DMS153 treated with DMSO at 0.1 percent for 48 hours (cell line): Measurements from ENCODE around the gene MAP3K10.
A peak's percentile ranks its signal among the peaks of the same experiment; 100 is the strongest.
"Not testable (repeated sequence)": the region's sequence is repeated elsewhere in the genome, so short reads cannot be mapped to it uniquely, and the experiment has no call there.

Experiments
- DNase-seq: peaks from one replicate; lab custom pipeline; 2025; ENCODE audit not compliant: unreplicated experiment; lab: John Stamatoyannopoulos, UW

The MAP3K10 gene

GRCh38 chr19:40216777-40217026 lies 25.5 kb downstream of the MAP3K10 start:
- DNase-seq, result no peak

GRCh38 chr19:40217027-40217810 lies 26.0 kb downstream of the MAP3K10 start:
- peak; percentile 76 for DNase-seq

DNA sequence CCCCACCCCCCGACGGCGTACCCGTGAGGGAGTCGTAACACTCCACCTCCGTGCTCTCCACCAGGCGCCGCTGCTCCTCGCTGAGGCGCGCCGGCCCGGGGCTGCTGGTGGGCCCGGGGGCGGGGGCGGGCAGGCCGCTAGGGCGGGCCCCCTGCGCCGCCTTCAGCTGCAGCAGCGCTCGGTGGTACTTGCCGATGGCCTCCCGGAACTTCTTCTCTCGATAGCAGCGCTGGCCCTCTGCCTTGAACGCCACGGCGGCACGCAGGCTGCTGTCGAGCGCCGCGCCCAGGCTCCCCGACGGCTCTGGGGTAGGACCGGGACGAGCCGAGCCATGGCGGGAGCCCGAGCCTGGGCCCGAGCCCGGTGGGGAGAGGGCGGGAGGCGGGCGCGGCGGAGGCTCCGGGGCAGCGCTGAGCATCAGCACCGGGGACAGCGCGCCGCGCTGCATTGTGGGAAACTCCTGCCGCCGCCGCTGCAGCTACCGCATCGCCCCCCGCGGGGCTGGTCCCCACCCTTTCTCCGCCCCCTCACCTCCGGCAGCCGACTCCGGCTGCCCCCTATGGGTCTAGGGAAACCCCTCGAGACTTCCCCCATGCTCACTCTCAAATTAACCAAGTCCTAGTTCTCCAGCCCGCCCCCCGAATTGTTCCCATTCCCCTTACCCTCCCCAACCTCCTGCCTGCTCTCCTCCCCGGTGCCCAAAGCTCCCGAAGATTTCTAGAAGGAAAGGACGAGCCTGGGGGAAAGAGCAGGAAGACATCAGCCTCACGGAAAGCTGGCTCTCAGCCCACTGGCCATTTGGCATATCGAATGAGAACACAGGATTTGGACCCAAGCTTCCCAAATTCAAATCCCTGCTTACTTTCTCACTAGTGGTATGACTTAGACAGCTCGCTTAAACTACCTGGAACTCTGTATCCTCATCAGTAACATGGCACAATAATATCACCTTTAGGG lies 27.0 kb downstream of the MAP3K10 start, which contains the start of gene TTC9B:
Gene TTC9B, minus strand, starts transcription at position 451 of the 957 bp plus-strand sequence. Its CDS starts 3 bp downstream, at position 448.
- DNase-seq, result no peak

DNA sequence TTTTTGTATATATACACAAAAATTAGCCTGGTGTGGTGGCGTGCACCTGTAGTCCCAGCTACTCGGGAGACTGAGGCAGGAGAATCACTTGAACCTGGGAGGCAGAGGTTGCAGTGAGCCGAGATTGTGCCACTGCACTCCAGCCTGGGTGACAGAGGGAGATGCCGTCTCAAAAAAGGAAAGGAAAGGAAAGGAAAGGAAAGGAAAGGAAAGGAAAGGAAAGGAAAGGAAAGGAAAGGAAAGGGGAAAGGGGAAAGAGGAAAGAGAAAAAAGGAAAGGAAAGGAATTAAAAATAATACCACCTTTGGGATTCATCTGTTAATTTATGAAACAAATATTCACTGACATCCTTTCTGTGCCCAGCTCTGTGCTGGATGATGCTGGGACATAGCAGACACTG lies 27.8 kb downstream of the MAP3K10 start:
- not testable (repeated sequence) for DNase-seq

DNA sequence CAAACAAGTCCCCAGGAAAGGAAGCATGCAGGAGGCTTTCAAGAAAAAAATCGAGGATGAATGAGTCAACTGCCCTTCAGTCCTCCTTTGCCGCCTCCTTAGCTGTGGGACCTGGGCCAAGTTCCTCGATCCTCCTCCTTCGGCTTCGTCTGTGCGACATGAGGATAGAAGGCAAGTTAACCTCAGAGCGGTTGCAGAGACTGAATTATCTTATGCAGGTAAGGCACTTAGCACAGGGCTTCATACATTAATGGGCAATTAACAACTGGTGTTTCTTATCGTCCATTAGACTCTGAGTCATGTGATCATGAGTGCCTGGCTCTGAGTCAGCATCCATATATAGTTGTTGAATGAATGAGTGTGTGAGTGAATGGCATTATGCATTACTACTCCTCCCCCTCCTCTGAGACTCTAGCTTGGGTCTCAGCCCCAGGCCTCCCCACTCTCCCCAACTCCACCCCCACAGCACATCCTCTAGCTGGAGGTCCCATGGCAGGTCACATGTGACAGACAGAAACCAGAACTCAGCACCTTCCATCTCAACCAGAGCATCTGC lies 28.6 kb downstream of the MAP3K10 start:
- DNase-seq, result no peak

DNA sequence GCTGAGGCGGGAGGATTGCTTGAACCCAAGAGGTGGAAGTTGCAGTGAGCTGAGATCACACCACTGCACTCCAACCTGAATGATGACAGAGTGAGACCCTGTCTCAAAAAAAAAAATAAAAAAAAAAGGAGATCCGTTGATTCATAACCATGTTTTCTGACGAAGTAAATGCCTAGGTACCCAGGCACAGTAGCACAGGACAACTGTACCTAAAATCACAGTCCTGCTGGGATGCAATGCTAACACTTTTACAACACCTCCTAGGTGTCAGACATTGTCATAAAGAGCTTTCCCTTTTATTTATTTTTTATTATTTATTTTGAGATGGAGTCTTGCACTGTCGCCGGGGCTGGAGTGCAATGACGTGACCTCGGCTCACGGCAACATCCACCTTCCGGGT lies 29.4 kb downstream of the MAP3K10 start:
- DNase-seq, result no peak

DNA sequence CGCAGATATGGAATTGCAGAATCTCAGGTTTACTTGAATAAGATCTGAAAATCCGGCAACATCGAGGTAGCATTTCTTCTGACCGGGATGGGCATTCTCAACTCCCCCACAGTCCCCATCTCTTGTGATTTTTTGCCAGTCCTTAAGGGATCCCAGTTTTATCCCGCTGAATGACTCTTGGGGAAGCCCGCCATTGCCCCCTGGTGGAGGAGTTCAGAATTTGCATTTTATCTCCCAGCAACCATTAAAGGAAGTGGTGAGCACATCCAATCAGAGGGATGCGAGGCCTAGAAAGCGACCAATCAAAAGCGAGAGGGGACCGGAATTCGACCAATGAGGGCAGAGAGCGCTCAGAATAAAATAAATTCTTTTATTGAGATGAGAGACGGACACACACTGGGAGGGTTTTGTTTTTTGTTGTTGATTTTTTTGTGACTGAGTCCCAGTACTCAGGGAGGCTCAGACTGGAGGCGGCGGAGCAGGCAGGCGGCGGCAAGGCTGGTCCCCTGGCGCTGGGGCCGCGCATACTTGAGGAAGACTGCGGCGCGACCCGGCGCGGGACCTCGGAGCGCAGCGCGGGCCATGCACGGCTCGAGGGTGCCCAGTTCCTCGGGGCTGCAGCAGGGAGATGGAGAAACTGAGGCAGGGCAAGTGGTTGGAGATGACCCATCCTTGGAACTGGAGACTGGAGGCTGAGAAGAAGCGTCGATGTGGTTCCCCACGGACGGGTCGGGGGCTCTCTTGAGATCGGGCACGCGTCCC lies 30.8 kb downstream of the MAP3K10 start:
- DNase-seq, result no peak

GRCh38 chr19:40223135-40223822 lies 32.1 kb downstream of the MAP3K10 start:
- DNase-seq, result no peak

GRCh38 chr19:40224342-40225150 lies 33.3 kb downstream of the MAP3K10 start:
- DNase-seq, result no peak

DNA sequence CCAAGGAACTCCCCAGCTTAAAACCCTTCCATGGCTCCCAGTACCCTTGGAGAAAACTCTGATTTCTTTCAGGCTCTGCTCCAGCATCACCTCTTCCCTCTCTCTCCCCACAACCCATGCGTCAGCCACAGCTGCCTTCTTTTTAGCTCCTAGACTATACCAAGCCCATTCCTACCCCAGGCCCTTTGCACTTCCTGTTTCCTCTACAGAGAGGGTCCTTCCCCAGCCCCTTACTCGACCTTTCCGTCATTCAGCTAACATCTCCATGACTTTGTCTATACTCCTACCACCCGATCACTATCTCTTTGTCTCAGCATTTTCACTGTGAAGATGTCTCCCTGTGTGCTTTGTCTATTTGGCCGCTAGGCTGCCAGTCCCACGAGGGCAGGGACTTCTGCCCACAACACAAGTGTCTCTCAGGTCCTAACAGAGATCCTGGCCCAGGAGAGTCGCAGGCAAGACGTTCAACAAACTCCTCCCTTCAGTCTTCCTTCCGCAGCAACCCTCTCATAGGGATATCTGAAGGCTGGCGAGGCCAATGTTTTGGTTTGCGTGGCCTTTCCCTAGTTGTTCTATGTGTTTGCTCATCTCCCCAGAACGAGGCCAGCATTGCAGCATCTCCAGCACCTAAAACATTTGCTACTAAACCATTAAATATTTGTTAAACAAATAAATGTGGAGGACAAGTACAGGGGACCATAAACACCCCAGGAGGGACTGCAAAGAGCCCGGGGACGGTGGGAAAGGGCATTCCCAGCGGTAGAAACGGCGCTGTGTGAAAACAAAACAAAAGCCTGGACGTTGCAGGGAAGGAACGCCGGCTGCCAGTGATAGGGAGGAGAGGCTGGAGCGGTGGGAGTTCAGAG lies 34.4 kb downstream of the MAP3K10 start:
- peak; percentile 23 for DNase-seq

- no peak for DNase-seq
Observed at GRCh38 chr19:40228346-40228745, 37.1 kb downstream of the MAP3K10 start.

GRCh38 chr19:40228863-40229262 lies 37.6 kb downstream of the MAP3K10 start:
- DNase-seq, result no peak

GRCh38 chr19:40229484-40229883 lies 38.3 kb downstream of the MAP3K10 start:
- no peak for DNase-seq

DNA sequence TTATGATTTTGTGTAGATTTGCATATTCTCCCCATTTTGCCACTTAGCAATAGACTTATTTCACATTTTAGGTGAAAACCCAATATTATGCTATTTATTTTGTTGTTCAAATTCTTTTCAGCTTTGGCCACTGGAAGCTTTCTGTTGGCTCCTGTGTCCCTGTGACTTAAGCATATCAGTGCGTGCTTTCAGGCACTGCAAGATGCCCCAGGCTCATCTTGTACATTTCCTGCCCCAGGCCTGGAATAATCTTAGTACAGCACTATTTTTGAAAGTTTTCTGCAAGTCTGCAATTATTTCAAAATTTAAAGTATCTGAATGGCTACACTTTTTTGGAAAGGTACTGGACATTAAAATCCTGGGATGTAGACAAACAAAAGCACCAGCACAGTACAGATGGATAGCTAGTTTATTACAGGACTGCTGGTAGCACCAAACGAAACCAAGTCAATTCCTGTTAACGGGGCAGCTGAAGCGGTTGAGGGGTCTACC lies 38.7 kb downstream of the MAP3K10 start:
- DNase-seq, result no peak

DNA sequence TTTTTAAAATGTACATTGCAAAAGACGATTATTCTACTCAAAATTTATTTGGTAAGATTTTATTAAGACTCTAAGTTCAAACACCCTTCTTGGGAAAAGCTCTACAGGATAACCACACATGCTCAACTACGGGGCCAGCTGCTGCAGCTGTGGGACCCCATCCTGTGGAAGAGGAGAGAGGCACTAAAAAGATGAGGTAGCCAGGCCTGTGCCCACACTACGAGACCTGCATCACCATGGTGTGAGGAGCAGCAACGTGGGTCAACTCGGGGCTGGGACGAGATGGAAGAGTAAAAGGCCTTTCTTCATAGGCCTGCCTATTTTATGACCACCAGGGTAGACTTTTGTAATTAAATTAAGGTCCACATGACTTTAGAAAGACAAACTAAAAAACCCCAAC lies 39.8 kb downstream of the MAP3K10 start:
- no peak for DNase-seq

GRCh38 chr19:40231544-40232424 lies 40.6 kb downstream of the MAP3K10 start:
- DNase-seq, result no peak

GRCh38 chr19:40232479-40232878 lies 41.3 kb downstream of the MAP3K10 start:
- no peak for DNase-seq
